Muscle layer of colon (tissue), 2 donors: ENCODE results near the gene NUP210L.
A peak's percentile ranks its signal among the peaks of the same experiment; 100 is the strongest.

ENCODE experiments used
- H3K27ac ChIP-seq: one replicate; pipeline ENCODE4 v1.7.0; 2013; ENCODE audit warnings: low read depth, mild to moderate bottlenecking, low read length, moderate library complexity
- H3K27me3 ChIP-seq, 2 donors: one replicate each; pipeline ENCODE4 v1.7.0; 2013; ENCODE audit warnings: low read length in 2 of 2, mild to moderate bottlenecking in 2 of 2; ENCODE audit not compliant: insufficient read depth in 2 of 2, control insufficient read depth in 1 of 2
- H3K36me3 ChIP-seq: one replicate; pipeline ENCODE4 v1.7.0; 2013; ENCODE audit warnings: mild to moderate bottlenecking, low read length; ENCODE audit not compliant: insufficient read depth
- H3K4me1 ChIP-seq: one replicate; pipeline ENCODE4 v1.7.0; 2013; ENCODE audit warnings: mild to moderate bottlenecking, low read length; ENCODE audit not compliant: insufficient read depth
- H3K4me3 ChIP-seq, 2 donors: one replicate each; pipeline ENCODE4 v1.7.0; 2013; ENCODE audit warnings: low read length in 2 of 2, low read depth in 1 of 2, mild to moderate bottlenecking in 1 of 2, moderate library complexity in 1 of 2
- H3K9ac ChIP-seq: one replicate; pipeline ENCODE4 v1.7.0; 2013; ENCODE audit warnings: low read length
- H3K9me3 ChIP-seq: one replicate; pipeline ENCODE4 v1.7.0; 2013; ENCODE audit warnings: mild to moderate bottlenecking, low read length
- donor health status: abdominal sarcoma.
- donor health status: Adenocarcinoma of cecum.

The NUP210L gene

DNA sequence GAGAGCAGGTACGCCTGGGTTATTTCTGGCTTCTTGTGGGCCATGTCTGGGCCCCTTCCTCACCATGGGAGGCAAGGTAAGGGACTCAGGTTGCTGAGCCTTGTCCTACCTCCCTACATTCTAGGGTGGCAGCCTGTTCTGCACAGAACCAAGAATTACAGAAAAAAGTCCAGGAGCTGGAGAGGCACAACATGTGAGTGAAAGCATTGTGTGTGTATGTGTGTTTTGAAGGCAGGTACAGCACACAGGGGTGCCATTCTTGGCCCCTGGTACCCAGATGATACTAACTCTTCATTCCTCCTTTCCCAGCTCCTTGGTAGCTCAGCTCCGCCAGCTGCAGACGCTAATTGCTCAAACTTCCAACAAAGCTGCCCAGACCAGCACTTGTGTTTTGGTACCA lies 181.8 kb downstream of the NUP210L start:
- Histone ChIP-seq H3K9me3 (no peaks in the 10 kb centered on the region), H3K27me3 (no peaks in the 10 kb centered on the region)

DNA sequence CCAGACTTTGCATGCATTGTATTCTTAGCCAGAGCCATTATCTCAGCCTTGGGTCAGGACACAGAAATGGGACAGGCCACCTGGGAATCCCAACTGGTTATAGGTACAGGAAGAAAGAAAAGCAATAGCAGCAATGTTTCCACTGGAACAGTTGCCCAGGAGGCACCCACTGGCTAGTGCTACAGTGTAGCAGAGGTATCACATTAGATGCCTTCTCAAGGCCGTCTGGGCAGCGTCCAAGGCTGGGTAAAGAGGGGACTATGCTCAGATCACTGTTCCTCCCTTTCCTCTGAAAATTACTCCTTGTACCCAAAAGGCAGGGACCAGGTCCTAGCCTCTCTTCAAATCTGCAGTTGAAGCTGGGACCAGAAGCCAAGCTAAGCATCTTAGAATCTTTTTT lies 184.5 kb downstream of the NUP210L start:
- Histone ChIP-seq H3K27ac (no peak overlapping the region), H3K9ac (no peak overlapping the region), H3K4me1 (peaks cover 20% of the 10 kb centered on the region), H3K4me3 (no peak overlapping the region), H3K9me3 (no peaks in the 10 kb centered on the region), H3K36me3 (peaks cover 21% of the 10 kb centered on the region), H3K27me3 (no peaks in the 10 kb centered on the region)

More for the DNA sequence above, 181.8 kb downstream of the NUP210L start:
- Histone ChIP-seq H3K27ac (no peak overlapping the region), H3K4me1 (peaks cover 23% of the 10 kb centered on the region), H3K9ac (no peak overlapping the region), H3K4me3 (no peak overlapping the region), H3K36me3 (peaks cover 30% of the 10 kb centered on the region)

DNA sequence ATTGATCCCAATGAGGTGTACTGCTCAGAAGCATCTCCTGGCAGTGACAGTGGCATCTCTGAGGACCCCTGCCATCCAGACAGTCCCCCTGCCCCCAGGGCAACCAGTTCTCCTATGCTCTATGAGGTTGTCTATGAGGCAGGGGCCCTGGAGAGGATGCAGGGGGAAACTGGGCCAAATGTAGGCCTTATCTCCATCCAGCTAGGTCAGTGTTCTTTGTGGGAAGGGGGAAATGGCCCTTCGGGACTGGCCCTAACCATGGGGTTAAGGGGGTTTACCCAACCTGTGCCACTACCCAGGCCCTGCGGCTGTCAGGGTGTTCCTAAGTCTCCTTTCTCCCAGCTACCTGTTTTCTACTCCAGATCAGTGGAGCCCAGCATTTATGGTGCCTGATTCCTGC lies 185.9 kb downstream of the NUP210L start:
- no peaks in the 10 kb centered on the region for H3K27me3 ChIP-seq
- no peak overlapping the region for H3K27ac ChIP-seq
- no peak overlapping the region for H3K4me3 ChIP-seq
- H3K9me3 ChIP-seq = no peaks in the 10 kb centered on the region
- no peak overlapping the region for H3K9ac ChIP-seq
- H3K36me3 ChIP-seq = peaks cover 10% of the 10 kb centered on the region
- H3K4me1 ChIP-seq = peaks cover 27% of the 10 kb centered on the region

DNA sequence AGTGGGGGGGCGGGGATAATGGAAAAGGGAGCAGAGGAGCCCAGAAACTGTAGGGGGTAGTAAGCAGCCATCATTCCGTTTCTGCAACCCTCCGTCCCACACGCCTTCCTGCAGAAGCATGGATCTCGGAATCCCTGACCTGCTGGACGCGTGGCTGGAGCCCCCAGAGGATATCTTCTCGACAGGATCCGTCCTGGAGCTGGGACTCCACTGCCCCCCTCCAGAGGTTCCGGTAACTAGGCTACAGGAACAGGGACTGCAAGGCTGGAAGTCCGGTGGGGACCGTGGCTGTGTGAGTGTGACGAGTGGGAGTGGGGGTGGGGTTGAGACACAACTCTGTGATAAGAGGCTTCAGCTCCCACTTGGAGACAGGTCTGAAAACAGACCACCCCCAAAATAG lies 186.5 kb downstream of the NUP210L start:
- H3K9ac ChIP-seq = peak overlapping the region; percentile 44
- H3K4me3 ChIP-seq = peak overlapping the region; percentile 66 to 93
- no peaks in the 10 kb centered on the region for H3K9me3 ChIP-seq
- no peaks in the 10 kb centered on the region for H3K27me3 ChIP-seq
- peaks cover 29% of the 10 kb centered on the region for H3K4me1 ChIP-seq
- H3K27ac ChIP-seq = peak overlapping the region; percentile 73
- peaks cover 4% of the 10 kb centered on the region for H3K36me3 ChIP-seq

DNA sequence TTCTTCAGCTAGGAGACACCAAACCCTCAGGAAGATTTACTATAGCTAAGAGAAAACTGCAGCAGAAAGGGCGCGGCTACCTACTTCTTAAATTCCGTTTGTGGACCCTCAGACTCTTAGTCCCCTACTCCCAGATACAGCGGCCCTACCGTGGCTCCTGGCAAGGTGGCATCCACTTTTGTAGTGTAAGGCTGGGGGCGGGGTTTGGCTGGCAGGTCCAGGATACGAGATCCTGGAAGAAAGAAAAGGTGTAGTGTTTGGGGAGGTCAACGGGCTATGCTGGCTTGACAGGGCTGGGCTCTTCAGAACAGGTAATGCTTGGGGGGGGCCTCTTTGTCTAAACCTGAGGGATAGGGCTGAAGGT lies 186.9 kb downstream of the NUP210L start:
- Histone ChIP-seq H3K4me3 (peak overlapping the region; percentile 66 to 93), H3K4me1 (peaks cover 29% of the 10 kb centered on the region), H3K9me3 (no peaks in the 10 kb centered on the region), H3K27ac (peak overlapping the region; percentile 73), H3K9ac (peak overlapping the region; percentile 44), H3K27me3 (no peaks in the 10 kb centered on the region), H3K36me3 (no peaks in the 10 kb centered on the region)

DNA sequence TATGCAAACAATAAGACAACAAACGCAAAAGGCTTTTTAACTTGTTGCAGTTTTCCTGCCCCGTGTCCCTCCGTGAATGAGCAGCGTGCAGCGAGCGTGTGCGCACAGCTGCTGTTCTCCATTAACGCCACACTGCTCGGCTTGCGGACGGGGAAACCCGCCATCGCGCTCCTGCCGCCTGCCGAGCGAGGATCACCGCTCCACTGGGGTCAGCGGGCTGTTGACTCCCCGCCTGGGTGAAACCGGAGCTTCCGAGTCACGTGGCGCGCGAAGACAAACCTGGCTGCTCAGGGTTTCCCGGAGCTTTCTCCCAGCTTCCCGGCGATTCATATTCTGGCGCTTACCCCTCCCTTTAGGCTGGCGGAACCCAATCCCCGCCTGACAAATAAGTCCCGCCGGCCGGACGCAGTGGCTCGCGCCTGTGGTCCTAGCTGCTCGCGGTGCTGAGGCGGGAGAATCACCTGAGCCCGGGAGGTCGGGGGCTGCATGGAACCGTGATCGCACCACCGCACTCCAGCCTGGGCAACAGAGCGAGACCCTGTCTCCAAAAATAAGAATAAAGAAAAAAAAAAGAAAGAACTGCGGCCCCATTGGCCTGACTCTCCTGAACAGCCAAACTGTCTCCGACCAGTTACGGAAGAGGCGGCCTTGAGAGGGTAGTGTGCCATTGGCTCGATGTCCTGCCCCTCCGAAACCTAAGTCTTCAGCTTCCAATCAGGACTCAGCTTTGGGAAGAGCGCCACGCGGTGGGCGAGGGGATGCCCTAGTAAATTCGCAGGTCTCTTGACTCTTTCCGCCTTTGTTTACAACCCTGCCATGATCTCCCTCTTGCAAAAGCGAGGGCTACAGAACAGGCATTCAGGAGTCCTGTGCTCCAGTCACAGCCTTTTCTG lies 187.5 kb downstream of the NUP210L start, which contains the start of gene CREB3L4:
Gene CREB3L4, plus strand, starts transcription at position 796 of the 893 bp plus-strand sequence. CDS start 624 bp downstream, outside the sequence.
- no peaks in the 10 kb centered on the region for H3K36me3 ChIP-seq
- no peaks in the 10 kb centered on the region for H3K27me3 ChIP-seq
- peak within 1 kb of the TSS; percentile 44 for H3K9ac ChIP-seq
- no peaks in the 10 kb centered on the region for H3K9me3 ChIP-seq
- peak within 1 kb of the TSS; percentile 66 to 93 for H3K4me3 ChIP-seq
- H3K27ac ChIP-seq = peak within 1 kb of the TSS; percentile 73
- H3K4me1 ChIP-seq = peaks cover 35% of the 10 kb centered on the region

DNA sequence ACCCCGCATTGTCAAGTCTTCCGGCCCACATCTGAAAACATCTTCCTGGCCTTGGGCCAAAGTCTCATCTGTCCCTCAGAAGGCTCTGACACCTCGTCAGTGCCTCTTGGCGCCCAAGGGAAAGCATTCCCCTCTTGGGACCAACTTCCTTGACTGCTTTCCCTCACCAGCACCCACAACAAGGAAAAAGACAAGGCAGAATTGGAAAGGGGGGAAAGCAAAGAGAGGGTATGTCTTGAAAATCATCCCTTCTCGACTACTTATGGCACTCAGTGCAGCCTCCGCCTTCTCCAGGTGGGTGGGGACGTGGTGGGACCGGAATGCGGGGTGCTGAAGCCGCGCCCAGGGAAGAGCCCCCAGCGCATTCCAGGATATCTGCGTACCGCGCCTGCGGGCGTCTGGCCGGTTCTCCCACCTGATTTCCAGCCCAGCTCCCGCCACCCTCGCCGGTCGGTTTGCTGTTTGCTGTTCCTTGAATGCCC lies 191.0 kb downstream of the NUP210L start:
- Histone ChIP-seq H3K4me1 (peaks cover 57% of the 10 kb centered on the region), H3K27ac (peak overlapping the region; percentile 93), H3K9me3 (no peaks in the 10 kb centered on the region), H3K27me3 (no peaks in the 10 kb centered on the region), H3K4me3 (peak overlapping the region; percentile 67 to 79), H3K9ac (peak overlapping the region; percentile 85), H3K36me3 (peaks cover 18% of the 10 kb centered on the region)

DNA sequence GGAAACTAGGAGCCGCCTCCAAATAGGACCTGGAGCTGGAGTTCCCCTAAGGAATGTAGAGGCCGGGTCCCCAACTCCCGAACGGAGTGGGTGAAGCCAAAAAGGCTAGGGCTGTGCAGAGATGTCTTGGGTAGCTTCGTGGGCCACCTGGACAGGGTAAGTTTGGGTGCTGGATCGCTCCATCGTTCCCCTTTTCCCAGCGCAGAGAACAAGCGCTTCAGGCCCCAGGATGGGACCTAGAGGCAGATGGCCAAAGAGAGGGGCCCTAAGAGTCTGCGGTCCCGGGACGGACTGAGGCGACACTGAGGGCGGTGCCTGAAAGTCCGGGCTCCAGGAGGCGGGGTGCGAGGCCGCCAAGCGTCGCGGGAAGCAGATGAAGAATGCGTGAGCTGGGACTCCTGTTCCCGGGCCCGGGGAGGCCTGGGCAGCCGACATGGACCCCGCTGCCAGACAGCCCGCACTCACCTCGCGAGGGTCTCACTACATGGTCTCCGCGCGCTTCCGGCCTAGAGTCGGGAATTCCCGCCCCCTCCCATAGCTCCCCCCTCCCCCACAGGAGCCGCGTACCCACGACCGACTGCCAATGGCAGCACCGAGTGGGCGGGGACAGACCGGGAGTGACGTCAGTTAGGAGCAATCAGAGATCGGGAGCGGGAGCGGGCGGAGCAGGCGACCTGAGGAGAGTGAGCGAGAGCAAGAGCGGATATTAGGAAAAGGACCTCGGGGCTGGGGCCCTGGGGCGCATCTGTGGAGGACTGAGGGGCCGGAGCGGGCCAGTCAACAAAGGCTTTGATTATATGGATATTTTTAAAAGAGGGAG lies 191.6 kb downstream of the NUP210L start, which contains the start of gene SLC39A1:
Gene SLC39A1, minus strand, starts transcription at position 508 of the 820 bp plus-strand sequence. CDS start 822 bp downstream, outside the sequence.
- no peaks in the 10 kb centered on the region for H3K27me3 ChIP-seq
- H3K4me1 ChIP-seq = peaks cover 53% of the 10 kb centered on the region
- peak within 1 kb of the TSS; percentile 93 for H3K27ac ChIP-seq
- H3K9ac ChIP-seq = peak within 1 kb of the TSS; percentile 85
- H3K4me3 ChIP-seq = peak within 1 kb of the TSS; percentile 67 to 79
- peaks cover 18% of the 10 kb centered on the region for H3K36me3 ChIP-seq
- H3K9me3 ChIP-seq = no peaks in the 10 kb centered on the region

DNA sequence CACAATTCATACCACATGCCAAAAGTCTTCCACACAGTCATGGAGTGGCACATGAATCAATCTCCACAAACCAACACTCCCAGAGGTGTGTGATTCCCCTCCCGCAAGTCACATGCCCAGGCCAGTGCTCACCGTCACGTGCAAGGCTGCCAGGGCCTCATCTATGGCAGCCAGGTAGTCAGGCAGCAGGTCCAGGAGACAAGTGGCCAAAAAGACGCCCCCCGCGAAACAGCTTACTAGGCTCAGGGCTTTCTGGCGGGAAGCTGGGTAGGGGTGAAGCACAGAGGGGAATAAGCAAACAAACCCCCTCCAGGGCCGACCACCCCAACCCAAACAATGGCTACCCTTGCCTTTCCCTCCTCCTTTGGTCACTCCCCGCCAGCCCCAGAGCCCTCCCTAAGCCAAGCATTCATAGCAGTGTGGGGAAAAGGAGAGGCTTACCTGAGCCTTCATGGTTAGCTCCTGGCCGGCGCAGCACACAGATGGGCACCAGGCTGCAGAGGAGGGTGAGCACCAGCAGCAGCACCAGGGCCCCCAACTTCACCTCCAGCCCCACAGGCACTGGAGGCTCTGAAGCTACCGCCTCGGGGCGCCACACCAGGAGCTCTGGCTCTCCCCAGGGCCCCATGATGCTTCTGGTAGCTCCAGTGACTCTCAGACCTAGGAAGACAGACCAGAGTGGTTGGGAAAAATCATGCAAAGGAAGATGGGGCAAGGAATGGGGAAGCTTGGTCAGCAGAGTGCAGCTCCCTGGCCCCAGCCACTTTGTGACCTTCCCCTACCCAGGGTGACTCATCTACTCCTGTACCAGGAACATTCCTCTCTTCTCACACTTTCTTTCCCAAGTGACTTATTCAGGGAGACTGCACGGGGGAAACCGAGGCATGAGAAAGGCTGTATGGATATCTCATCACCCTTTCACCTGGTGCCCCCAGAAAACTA lies 192.5 kb downstream of the NUP210L start:
- H3K4me1 ChIP-seq = peaks cover 52% of the 10 kb centered on the region
- H3K9me3 ChIP-seq = no peaks in the 10 kb centered on the region
- peak overlapping the region; percentile 82 for H3K9ac ChIP-seq
- no peaks in the 10 kb centered on the region for H3K27me3 ChIP-seq
- peak overlapping the region; percentile 93 for H3K27ac ChIP-seq
- peak overlapping the region; percentile 67 to 79 for H3K4me3 ChIP-seq
- H3K36me3 ChIP-seq = peaks cover 18% of the 10 kb centered on the region

DNA sequence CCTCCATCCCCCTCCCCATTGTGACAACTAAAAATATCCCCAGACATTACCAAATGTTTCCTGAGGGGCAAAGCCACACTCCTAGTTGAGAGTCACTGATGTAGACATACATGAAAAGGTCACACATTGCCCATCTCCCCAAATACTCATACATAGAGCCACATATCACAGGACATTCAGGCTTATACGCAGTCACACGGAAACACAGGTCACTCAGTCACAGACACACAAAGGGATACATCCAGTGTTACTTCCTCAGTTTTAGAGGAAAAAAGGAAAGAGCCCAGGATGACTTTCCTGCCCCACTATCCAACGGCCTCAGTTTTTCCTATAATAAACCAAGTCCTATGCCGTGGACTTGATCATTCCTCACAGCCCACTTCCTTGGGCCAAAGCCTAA lies 193.5 kb downstream of the NUP210L start:
- peaks cover 57% of the 10 kb centered on the region for H3K4me1 ChIP-seq
- no peak overlapping the region for H3K27ac ChIP-seq
- H3K27me3 ChIP-seq = no peaks in the 10 kb centered on the region
- no peaks in the 10 kb centered on the region for H3K9me3 ChIP-seq
- H3K36me3 ChIP-seq = peaks cover 18% of the 10 kb centered on the region
- peak overlapping the region in 1 of 2 donors; percentile 79 for H3K4me3 ChIP-seq
- H3K9ac ChIP-seq = no peak overlapping the region
